ENCODE results near the gene CPLX4. TPM values are rescaled to one million over a fixed set of nuclear protein-coding genes. Genes with fewer than 3 reads are reported as not detected.

CPLX4 gene
- total and polyA plus RNA-seq, 2 donors (not counting 3 experiments of a cell fraction or from before 2014, with no cell fraction given) = not detected

DNA sequence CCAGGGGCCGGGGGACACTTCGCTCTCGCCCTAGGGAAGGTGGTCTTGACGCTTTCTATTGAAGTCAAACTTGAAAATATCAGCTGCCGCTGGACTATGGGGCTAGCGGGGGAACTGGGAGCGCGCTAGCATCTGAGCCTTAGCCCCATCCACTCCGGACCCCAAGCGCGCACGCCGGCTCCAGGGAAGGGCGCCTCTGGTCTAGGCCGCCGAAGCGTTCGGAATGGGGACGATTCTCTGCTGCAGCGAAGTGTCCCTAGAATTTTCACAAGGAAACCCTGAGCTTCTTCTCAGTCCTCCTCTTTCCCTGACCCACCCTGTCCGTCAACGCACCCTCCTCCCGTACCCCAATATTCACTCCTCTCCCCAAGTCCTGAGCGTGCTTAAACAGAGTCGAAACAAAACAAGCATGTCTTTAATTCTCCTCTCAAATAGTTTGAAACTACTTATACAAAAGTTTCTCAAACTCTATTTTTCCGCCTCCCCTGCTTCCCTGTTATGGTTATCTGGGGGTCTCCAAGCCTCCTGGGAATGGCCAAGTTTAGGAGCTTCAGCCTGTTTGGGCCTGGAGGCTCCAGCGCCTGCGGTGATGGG lies 50.2 kb downstream of the CPLX4 start:
- Histone ChIP-seq H3K4me3 (replicated peaks in 1 of 3; ENCODE audit: insufficient read depth in 1 of 3, low read depth in 1 of 3, low read length in 3 of 3) (no peak overlapping the region), H3K27ac (ENCODE audit: insufficient read depth, low read depth, low read length) (no peak overlapping the region), H3K9me1 (replicated peaks; ENCODE audit: control insufficient read depth, extremely low read depth, insufficient read depth, low read length) (no peaks in the 10 kb centered on the region), H3K36me3 (ENCODE audit: control insufficient read depth in 2 of 2, extremely low read depth in 1 of 2, insufficient read depth in 2 of 2, low read length in 2 of 2) (no peaks in the 10 kb centered on the region), H3K4me1 (ENCODE audit: control insufficient read depth, extremely low read depth, insufficient read depth, low read length) (no peaks in the 10 kb centered on the region), H3K9me3 (replicated peaks; ENCODE audit: control insufficient read depth, insufficient read depth, low read length) (no peaks in the 10 kb centered on the region), H3K4me2 (ENCODE audit: insufficient read depth, low read length) (no peak overlapping the region), H3K9ac (replicated peaks; ENCODE audit: extremely low read depth, insufficient read depth, low read length) (no peak overlapping the region), H4K20me1 (replicated peaks; ENCODE audit: control insufficient read depth, extremely low read depth, insufficient read depth, low read length) (no peaks in the 10 kb centered on the region), H2AFZ (ENCODE audit: low read depth, low read length) (no peak overlapping the region), H3K79me2 (ENCODE audit: control insufficient read depth, insufficient read depth, low read length) (no peaks in the 10 kb centered on the region), H3K27me3 (ENCODE audit: control insufficient read depth in 2 of 2, insufficient read depth in 2 of 2, low read length in 2 of 2) (peaks cover 94 to 98% of the 10 kb centered on the region in 2 experiments)
- ChIA-PET POLR2A (no interaction called here), CTCF (interaction anchor here (1.3 to 3.5 kb wide), 2 partner anchors 19 to 134 kb away, joined by 4 to 22 read pairs; no protein-coding TSS in a partner anchor)
- dilution Hi-C loops (cut with MboI; ENCODE audit: extremely low pct_ligation_motif_present, low sequenced_read_pairs) (no loop called here), intact Hi-C loops (cut with micrococcal nuclease) (no loop called here)
- no peak for DNase-seq (ENCODE audit: low read depth, low spot score)
- FAIRE-seq = no peak
- BruUV-seq (replicated peaks) = no TSS peak
- TF ChIP-seq MYC (IDR thresholded peaks at IDR 0.05; ENCODE audit: low read depth, low read length) (no peak), GATA2 (IDR thresholded peaks at IDR 0.05; ENCODE audit: insufficient read depth, insufficient read length, low read depth, low read length) (no peak), JUN (IDR thresholded peaks at IDR 0.05; ENCODE audit: borderline replicate concordance, insufficient read depth, insufficient read length, low read depth) (no peak), CTCF (IDR thresholded peaks at IDR 0.05; ENCODE audit: extremely low read depth in 1 of 2, insufficient read depth in 1 of 2, low read depth in 1 of 2, low read length in 2 of 2) (no peak), FOS (IDR thresholded peaks at IDR 0.05; ENCODE audit: borderline replicate concordance, insufficient read depth, low read length) (no peak), POLR2A (IDR thresholded peaks at IDR 0.05; ENCODE audit: low read depth, low read length) (no peak), MAX (IDR thresholded peaks at IDR 0.05; ENCODE audit: insufficient read depth, insufficient read length) (no peak), EZH2 (IDR thresholded peaks at IDR 0.05; ENCODE audit: borderline replicate concordance, low read depth, low read length, severe bottlenecking) (no peak), POLR2AphosphoS5 (IDR thresholded peaks at IDR 0.05; ENCODE audit: insufficient read depth, low read depth, low read length) (no peak)
